HepG2 (cell line): ENCODE data around the gene MFSD2A. TPM values are rescaled to one million over a fixed set of nuclear protein-coding genes. Genes with fewer than 3 reads are reported as not detected.

Experiments used
- ARID3A ChIP-seq: IDR thresholded peaks from 2 replicates; pipeline ENCODE4 v1.6.1; 2012; ENCODE audit warnings: low read depth, low read length, improper control_type of control experiment
- BHLHE40 ChIP-seq: IDR thresholded peaks from 2 replicates; pipeline ENCODE4 v1.6.1; 2011; ENCODE audit warnings: low read length, improper control_type of control experiment
- HNF4G ChIP-seq, 2 experiments: sonication (generic) in 1 of 2; formaldehyde crosslinking in 1 of 2; IDR thresholded peaks; 2 replicates each; pipeline versions ENCODE4 v1.4.0 to v1.6.1; 2011 to 2020; ENCODE audit warnings: borderline replicate concordance in 2 of 2, low read depth in 2 of 2, mild to moderate bottlenecking in 2 of 2, low read length in 1 of 2, missing genetic modification reagents in 1 of 2, moderate library complexity in 1 of 2
- NCOR1 ChIP-seq: fragments of 200-600 bp; sonication (generic); IDR thresholded peaks from 2 replicates; pipeline ENCODE4 v1.7.0; 2017; ENCODE audit warnings: antibody characterized with exemption, low read length, borderline replicate concordance
- POLR2A ChIP-seq, 2 experiments: IDR thresholded peaks; 2 replicates each; pipeline ENCODE4 v1.6.1; 2011; ENCODE audit warnings: low read depth in 2 of 2, low read length in 2 of 2, mild to moderate bottlenecking in 1 of 2, moderate library complexity in 1 of 2; ENCODE audit not compliant: insufficient read depth in 1 of 2
- SALL1 ChIP-seq: sonication (generic); formaldehyde crosslinking; IDR thresholded peaks from 2 replicates; pipeline ENCODE4 v1.8.0; 2022; ENCODE audit warnings: mild to moderate bottlenecking, missing genetic modification reagents
- TFAP4 ChIP-seq: sonication (generic); IDR thresholded peaks from 2 replicates; pipeline ENCODE4 v1.6.1; 2016; ENCODE audit warnings: low read depth, borderline replicate concordance
- TGIF2 ChIP-seq: IDR thresholded peaks from 2 replicates; pipeline ENCODE4 v1.6.1; 2016; ENCODE audit warnings: control low read depth, missing compliant biosample characterization
- U2AF2 ChIP-seq: fragments of 200-400 bp; formaldehyde crosslinking; IDR thresholded peaks from 2 replicates; pipeline ENCODE4 v1.6.1; 2017; ENCODE audit warnings: low read depth, mild to moderate bottlenecking, low read length
- ZBTB2 ChIP-seq: sonication (generic); formaldehyde crosslinking; IDR thresholded peaks from 2 replicates; pipeline ENCODE4 v1.8.0; 2022; ENCODE audit warnings: low read depth, missing genetic modification reagents
- ZNF772 ChIP-seq: sonication (generic); formaldehyde crosslinking; IDR thresholded peaks from 2 replicates; pipeline ENCODE4 v1.5.0; 2020; ENCODE audit warnings: mild to moderate bottlenecking, missing genetic modification reagents
- polyA plus RNA-seq, 8 experiments: library from polyadenylated mRNA; depleted of rRNA in 3 of 8; stranded (reverse) in 7 of 8; unstranded in 1 of 8; fragments of >200 nt; fragmentation: Illumina TruSeq in 4 of 8; extraction: Trizol in 4 of 8; gene quantifications; 2 replicates each; pipeline versions ENCODE4 v1.2.1 to v1.2.3, GENCODE V29; 2011 to 2016; ENCODE audit warnings: low read depth in 4 of 8, missing spikeins in 1 of 8, mixed read lengths in 1 of 8; ENCODE audit not compliant: insufficient read depth in 1 of 8
- total RNA-seq, 5 experiments: library from RNA; depleted of rRNA; stranded (reverse); fragments of >200 nt; fragmentation: Illumina TruSeq; extraction: Trizol; gene quantifications; 2 replicates each; pipeline ENCODE4 v1.2.3, GENCODE V29; 2016; ENCODE audit warnings: low read depth in 1 of 5
- TF ChIP-seq, protein P1 (sequence below): sonication (generic); formaldehyde crosslinking; IDR thresholded peaks from 2 replicates; pipeline ENCODE4 v1.4.0; 2020; ENCODE audit warnings: mild to moderate bottlenecking, missing genetic modification reagents
- TF ChIP-seq, protein P2 (sequence below): sonication (generic); formaldehyde crosslinking; conservative IDR thresholded peaks from 2 replicates; pipeline ENCODE4 v1.8.1; 2023; ENCODE audit warnings: missing genetic modification reagents
- TF ChIP-seq, protein P3 (sequence below): sonication (generic); formaldehyde crosslinking; IDR thresholded peaks from 2 replicates; pipeline ENCODE4 v1.5.1; 2020; ENCODE audit warnings: missing genetic modification reagents, mild to moderate bottlenecking, borderline replicate concordance

Gene MFSD2A
- total and polyA plus RNA-seq, 2 of the 13 experiments (the other 11 are each of a cell fraction or from before 2014, with no cell fraction given): 0.08 TPM; not detected in 1

DNA sequence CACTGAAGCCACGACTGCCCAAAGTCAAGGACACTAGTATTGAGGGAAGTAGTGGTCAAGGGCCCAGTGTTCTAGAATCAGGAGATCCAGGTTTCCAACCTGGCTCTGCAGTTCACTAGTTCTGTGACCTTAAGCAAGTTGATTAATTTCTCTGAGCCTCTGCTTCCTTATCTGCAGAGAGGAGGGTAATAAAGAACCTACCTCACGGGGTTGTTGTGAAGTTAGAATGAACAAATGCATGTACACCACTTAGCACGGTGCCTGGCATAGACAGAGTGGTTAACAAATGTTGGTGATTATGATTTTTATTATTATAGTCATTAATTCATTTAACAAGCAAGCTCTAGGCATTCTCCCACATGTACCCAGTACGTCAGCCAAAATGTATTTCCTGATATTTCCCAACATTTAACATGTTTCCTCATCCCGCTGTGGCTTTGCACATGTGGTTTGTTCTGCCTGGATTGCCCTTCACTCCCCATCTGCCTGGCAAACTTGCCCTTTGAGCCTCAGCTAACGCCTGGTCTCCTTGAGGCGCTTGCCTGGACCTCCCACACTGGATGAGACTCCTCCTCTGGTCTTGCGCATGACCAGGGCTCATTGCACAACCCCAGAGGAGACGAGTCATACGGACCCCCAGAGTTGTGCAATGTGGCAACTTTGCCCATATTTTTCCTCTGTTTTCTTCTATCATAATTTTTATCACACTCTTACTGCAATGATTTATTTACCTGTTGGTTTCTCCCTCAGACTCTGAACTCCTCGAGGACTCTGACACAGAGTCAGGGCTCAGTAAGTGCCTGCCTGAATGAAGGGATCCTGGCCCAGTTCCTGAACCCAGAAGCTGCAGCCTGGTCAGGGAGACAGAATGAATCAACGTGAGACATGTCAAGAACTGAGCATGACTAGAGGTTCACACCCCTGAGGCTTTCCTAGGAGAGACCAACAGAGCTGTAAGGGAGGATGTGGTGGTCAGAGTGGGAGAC, 20.7 kb upstream of the MFSD2A start (continued):
- TF ChIP-seq, protein P1, sequence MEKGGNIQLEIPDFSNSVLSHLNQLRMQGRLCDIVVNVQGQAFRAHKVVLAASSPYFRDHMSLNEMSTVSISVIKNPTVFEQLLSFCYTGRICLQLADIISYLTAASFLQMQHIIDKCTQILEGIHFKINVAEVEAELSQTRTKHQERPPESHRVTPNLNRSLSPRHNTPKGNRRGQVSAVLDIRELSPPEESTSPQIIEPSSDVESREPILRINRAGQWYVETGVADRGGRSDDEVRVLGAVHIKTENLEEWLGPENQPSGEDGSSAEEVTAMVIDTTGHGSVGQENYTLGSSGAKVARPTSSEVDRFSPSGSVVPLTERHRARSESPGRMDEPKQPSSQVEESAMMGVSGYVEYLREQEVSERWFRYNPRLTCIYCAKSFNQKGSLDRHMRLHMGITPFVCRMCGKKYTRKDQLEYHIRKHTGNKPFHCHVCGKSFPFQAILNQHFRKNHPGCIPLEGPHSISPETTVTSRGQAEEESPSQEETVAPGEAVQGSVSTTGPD (CRISPR knock-in tag): no peak
- TF ChIP-seq POLR2A (IDR thresholded peaks at IDR 0.05; ENCODE audit: insufficient read depth in 1 of 2, low read depth in 2 of 2, low read length in 2 of 2): no peak
- no peak for TF ChIP-seq ZBTB2
- peak; percentile 77 for TF ChIP-seq HNF4G (IDR thresholded peaks at IDR 0.05; ENCODE audit: borderline replicate concordance, low read depth, low read length)
- TF ChIP-seq HNF4G (CRISPR knock-in tag; IDR thresholded peaks at IDR 0.05; ENCODE audit: borderline replicate concordance, low read depth): no peak
- TF ChIP-seq SALL1 (CRISPR knock-in tag): peak; percentile 89
- no peak for TF ChIP-seq TGIF2 (CRISPR knock-in tag)
- peak; percentile 44; the same call in 1 of the 2 replicates for TF ChIP-seq BHLHE40
- TF ChIP-seq U2AF2: no peak
- TF ChIP-seq ARID3A: 0 out of 2 replicates have a peak, but pooled peaks have one; percentile 15
- TF ChIP-seq TFAP4: no peak
- no peak for TF ChIP-seq ZNF772 (CRISPR knock-in tag)
- TF ChIP-seq NCOR1: peak; percentile 76; the same call in 1 of the 2 replicates
- TF ChIP-seq, protein P2, sequence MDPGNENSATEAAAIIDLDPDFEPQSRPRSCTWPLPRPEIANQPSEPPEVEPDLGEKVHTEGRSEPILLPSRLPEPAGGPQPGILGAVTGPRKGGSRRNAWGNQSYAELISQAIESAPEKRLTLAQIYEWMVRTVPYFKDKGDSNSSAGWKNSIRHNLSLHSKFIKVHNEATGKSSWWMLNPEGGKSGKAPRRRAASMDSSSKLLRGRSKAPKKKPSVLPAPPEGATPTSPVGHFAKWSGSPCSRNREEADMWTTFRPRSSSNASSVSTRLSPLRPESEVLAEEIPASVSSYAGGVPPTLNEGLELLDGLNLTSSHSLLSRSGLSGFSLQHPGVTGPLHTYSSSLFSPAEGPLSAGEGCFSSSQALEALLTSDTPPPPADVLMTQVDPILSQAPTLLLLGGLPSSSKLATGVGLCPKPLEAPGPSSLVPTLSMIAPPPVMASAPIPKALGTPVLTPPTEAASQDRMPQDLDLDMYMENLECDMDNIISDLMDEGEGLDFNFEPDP (CRISPR knock-in tag): no peak
- TF ChIP-seq, protein P3, sequence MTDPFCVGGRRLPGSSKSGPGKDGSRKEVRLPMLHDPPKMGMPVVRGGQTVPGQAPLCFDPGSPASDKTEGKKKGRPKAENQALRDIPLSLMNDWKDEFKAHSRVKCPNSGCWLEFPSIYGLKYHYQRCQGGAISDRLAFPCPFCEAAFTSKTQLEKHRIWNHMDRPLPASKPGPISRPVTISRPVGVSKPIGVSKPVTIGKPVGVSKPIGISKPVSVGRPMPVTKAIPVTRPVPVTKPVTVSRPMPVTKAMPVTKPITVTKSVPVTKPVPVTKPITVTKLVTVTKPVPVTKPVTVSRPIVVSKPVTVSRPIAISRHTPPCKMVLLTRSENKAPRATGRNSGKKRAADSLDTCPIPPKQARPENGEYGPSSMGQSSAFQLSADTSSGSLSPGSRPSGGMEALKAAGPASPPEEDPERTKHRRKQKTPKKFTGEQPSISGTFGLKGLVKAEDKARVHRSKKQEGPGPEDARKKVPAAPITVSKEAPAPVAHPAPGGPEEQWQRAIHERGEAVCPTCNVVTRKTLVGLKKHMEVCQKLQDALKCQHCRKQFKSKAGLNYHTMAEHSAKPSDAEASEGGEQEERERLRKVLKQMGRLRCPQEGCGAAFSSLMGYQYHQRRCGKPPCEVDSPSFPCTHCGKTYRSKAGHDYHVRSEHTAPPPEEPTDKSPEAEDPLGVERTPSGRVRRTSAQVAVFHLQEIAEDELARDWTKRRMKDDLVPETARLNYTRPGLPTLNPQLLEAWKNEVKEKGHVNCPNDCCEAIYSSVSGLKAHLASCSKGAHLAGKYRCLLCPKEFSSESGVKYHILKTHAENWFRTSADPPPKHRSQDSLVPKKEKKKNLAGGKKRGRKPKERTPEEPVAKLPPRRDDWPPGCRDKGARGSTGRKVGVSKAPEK (CRISPR knock-in tag): no peak
